Measurements from ENCODE around the gene ANKMY2.
"Not testable (repeated sequence)": the region's sequence is repeated elsewhere in the genome, so short reads cannot be mapped to it uniquely, and the experiment has no call there.

Gene ANKMY2

DNA sequence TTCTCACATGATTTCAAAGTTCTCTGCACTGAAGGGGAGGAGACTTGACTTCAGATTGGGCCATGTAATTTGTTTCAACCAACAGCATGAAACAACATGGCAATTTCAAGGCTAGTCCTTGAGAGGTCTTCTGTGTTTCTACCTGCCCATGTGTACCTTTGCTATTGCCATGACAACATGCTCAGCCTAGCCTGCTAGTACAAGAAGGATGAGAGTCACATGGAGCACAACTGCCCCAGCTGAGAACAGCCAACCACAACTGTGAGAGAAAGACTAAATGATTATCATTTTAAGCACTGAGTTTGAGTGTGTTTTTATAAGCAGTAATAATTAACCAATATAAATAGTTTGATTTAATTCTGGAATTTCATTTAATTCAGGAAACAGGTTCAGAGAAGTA, 41.9 kb downstream of the ANKMY2 start:
- no peak overlapping the region for H3K4me2 ChIP-seq (ENCODE audit: low read length)
- H3F3A ChIP-seq (ENCODE audit: control insufficient read depth, insufficient read depth) = no peaks in the 10 kb centered on the region
- H3K9me3 ChIP-seq (ENCODE audit: control insufficient read depth, insufficient read depth, low read length) = no peaks in the 10 kb centered on the region
- no peaks in the 10 kb centered on the region for H3K9me2 ChIP-seq (replicated peaks; ENCODE audit: control insufficient read depth, low read length)
- peaks cover 21% of the 10 kb centered on the region for H3K36me3 ChIP-seq (ENCODE audit: control insufficient read depth, low read length)
- TF ChIP-seq, protein P1, sequence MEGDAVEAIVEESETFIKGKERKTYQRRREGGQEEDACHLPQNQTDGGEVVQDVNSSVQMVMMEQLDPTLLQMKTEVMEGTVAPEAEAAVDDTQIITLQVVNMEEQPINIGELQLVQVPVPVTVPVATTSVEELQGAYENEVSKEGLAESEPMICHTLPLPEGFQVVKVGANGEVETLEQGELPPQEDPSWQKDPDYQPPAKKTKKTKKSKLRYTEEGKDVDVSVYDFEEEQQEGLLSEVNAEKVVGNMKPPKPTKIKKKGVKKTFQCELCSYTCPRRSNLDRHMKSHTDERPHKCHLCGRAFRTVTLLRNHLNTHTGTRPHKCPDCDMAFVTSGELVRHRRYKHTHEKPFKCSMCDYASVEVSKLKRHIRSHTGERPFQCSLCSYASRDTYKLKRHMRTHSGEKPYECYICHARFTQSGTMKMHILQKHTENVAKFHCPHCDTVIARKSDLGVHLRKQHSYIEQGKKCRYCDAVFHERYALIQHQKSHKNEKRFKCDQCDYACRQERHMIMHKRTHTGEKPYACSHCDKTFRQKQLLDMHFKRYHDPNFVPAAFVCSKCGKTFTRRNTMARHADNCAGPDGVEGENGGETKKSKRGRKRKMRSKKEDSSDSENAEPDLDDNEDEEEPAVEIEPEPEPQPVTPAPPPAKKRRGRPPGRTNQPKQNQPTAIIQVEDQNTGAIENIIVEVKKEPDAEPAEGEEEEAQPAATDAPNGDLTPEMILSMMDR (IDR thresholded peaks at IDR 0.05; ENCODE audit: low read depth, low read length, poor library complexity, severe bottlenecking) = no peak
- no peak for TF ChIP-seq EZH2phosphoT487 (IDR thresholded peaks at IDR 0.05; ENCODE audit: borderline replicate concordance, low read length)
- no peaks in the 10 kb centered on the region for H3K79me2 ChIP-seq (ENCODE audit: control insufficient read depth, low read length)
- H4K20me1 ChIP-seq (ENCODE audit: control insufficient read depth, insufficient read depth, low read depth, low read length) = no peaks in the 10 kb centered on the region
- H3K4me3 ChIP-seq (ENCODE audit: low read length) = no peak overlapping the region
- no peaks in the 10 kb centered on the region for H3K27me3 ChIP-seq (ENCODE audit: control insufficient read depth, low read length)
- H3K27ac ChIP-seq (ENCODE audit: low read depth, low read length) = no peak overlapping the region
- no peaks in the 10 kb centered on the region for H3K4me1 ChIP-seq (ENCODE audit: control insufficient read depth, low read length)

DNA sequence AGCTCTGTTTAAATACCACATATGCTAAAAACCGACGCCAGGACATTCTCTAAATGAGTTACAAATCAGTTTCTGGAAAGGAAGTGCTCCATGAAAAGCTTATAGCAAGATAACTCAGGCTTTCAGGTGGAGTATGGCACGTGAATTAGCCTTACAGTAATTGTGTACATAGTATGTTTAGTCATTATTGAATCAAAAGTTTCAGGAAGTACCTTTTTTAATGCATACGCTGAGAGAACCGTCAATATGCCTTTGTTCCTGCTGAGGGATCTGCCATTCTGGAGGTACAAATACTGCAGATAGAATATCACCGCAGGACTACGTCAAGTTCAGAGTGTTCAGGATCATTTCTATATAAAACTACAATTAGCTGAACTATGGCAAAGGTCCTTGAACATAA, 45.7 kb downstream of the ANKMY2 start:
- no peaks in the 10 kb centered on the region for H3K9me2 ChIP-seq (replicated peaks; ENCODE audit: control insufficient read depth, low read length)
- H3K4me1 ChIP-seq (ENCODE audit: control insufficient read depth, low read length) = no peaks in the 10 kb centered on the region
- no peaks in the 10 kb centered on the region for H3K9me3 ChIP-seq (ENCODE audit: control insufficient read depth, insufficient read depth, low read length)
- H3F3A ChIP-seq (ENCODE audit: control insufficient read depth, insufficient read depth) = no peaks in the 10 kb centered on the region
- H3K4me2 ChIP-seq (ENCODE audit: low read length) = no peak overlapping the region
- H3K79me2 ChIP-seq (ENCODE audit: control insufficient read depth, low read length) = no peaks in the 10 kb centered on the region
- H3K27me3 ChIP-seq (ENCODE audit: control insufficient read depth, low read length) = no peaks in the 10 kb centered on the region
- H3K27ac ChIP-seq (ENCODE audit: low read depth, low read length) = no peak overlapping the region
- TF ChIP-seq, protein P1 (IDR thresholded peaks at IDR 0.05; ENCODE audit: low read depth, low read length, poor library complexity, severe bottlenecking) = no peak
- no peak for TF ChIP-seq EZH2phosphoT487 (IDR thresholded peaks at IDR 0.05; ENCODE audit: borderline replicate concordance, low read length)
- H3K36me3 ChIP-seq (ENCODE audit: control insufficient read depth, low read length) = peaks cover 21% of the 10 kb centered on the region
- no peak overlapping the region for H3K4me3 ChIP-seq (ENCODE audit: low read length)
- H4K20me1 ChIP-seq (ENCODE audit: control insufficient read depth, insufficient read depth, low read depth, low read length) = no peaks in the 10 kb centered on the region

DNA sequence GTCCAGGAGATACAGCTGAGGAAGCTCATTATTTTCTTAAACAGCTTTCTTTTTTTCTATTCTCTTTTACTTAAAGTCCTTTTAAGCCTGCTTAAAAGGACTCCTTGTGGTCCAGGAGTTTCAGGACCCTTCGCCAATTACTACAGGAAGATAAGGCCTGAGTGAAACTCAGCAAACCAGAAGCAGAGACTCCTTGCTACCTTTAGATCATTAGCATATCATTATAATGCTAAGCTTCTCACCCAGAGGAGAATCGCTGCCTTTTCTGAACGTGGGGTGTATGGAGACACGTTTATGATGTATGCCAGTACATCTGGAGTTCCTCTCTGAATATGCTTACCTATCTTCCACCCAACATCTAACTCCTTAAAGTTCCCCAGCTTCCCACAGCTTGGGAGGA, 47.5 kb downstream of the ANKMY2 start:
- Histone ChIP-seq H3K4me1 (ENCODE audit: control insufficient read depth, low read length) (no peaks in the 10 kb centered on the region), H3K4me3 (ENCODE audit: low read length) (no peak overlapping the region), H3K9me3 (ENCODE audit: control insufficient read depth, insufficient read depth, low read length) (no peaks in the 10 kb centered on the region), H4K20me1 (ENCODE audit: control insufficient read depth, insufficient read depth, low read depth, low read length) (no peaks in the 10 kb centered on the region), H3K27ac (ENCODE audit: low read depth, low read length) (no peak overlapping the region), H3K27me3 (ENCODE audit: control insufficient read depth, low read length) (no peaks in the 10 kb centered on the region), H3K9me2 (replicated peaks; ENCODE audit: control insufficient read depth, low read length) (no peaks in the 10 kb centered on the region), H3K4me2 (ENCODE audit: low read length) (no peak overlapping the region), H3K79me2 (ENCODE audit: control insufficient read depth, low read length) (no peaks in the 10 kb centered on the region), H3F3A (ENCODE audit: control insufficient read depth, insufficient read depth) (no peaks in the 10 kb centered on the region), H3K36me3 (ENCODE audit: control insufficient read depth, low read length) (peaks cover 9% of the 10 kb centered on the region)
- TF ChIP-seq EZH2phosphoT487 (IDR thresholded peaks at IDR 0.05; ENCODE audit: borderline replicate concordance, low read length) = no peak
- TF ChIP-seq, protein P1 (IDR thresholded peaks at IDR 0.05; ENCODE audit: low read depth, low read length, poor library complexity, severe bottlenecking) = no peak

DNA sequence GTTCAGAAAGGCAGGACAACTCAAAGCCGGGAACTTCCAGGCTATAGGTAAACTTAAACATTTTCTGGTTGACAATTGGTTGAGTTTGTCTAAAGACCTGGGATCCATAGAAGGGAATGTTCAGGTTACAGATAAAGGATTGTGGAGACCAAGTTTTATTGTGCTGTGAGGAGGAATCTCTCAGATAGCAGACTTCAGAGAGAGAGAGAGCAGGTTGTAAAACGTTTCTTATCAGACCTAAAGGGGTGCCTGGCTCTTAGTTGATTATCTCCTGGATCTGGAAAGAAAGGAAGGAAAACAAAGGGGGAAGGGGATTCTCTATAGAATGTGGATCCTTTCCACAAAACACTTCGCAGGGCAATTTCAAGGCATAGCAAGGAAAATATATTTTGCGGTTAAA, 50.0 kb downstream of the ANKMY2 start:
- not testable (repeated sequence) for H4K20me1 ChIP-seq (ENCODE audit: control insufficient read depth, insufficient read depth, low read depth, low read length); H3K27me3 ChIP-seq (ENCODE audit: control insufficient read depth, low read length); H3K4me2 ChIP-seq (ENCODE audit: low read length); H3K9me3 ChIP-seq (ENCODE audit: control insufficient read depth, insufficient read depth, low read length); H3K4me3 ChIP-seq (ENCODE audit: low read length); H3K79me2 ChIP-seq (ENCODE audit: control insufficient read depth, low read length); H3F3A ChIP-seq (ENCODE audit: control insufficient read depth, insufficient read depth); H3K9me2 ChIP-seq (replicated peaks; ENCODE audit: control insufficient read depth, low read length); H3K36me3 ChIP-seq (ENCODE audit: control insufficient read depth, low read length); H3K4me1 ChIP-seq (ENCODE audit: control insufficient read depth, low read length); H3K27ac ChIP-seq (ENCODE audit: low read depth, low read length)

Data from DOHH2 (cell line).